BE2C (cell line): ENCODE data around the gene FAM83B.

Experiments
- DNase-seq: peaks from one replicate; pipeline ENCODE4 v3.0.0-alpha.2; 2020
- H3K27me3 ChIP-seq: fragments of 250-450 bp; sonication (Bioruptor Pico); 2 replicates; pipeline ENCODE4 v1.5.1; 2020; ENCODE audit warnings: mild to moderate bottlenecking
- H3K36me3 ChIP-seq: fragments of 250-450 bp; sonication (Bioruptor Pico); 2 replicates; pipeline ENCODE4 v1.5.1; 2020; ENCODE audit warnings: mild to moderate bottlenecking
- H3K4me1 ChIP-seq: fragments of 250-450 bp; sonication (Bioruptor Pico); 2 replicates; pipeline ENCODE4 v1.5.1; 2020
- H3K4me3 ChIP-seq: 2 replicates; pipeline ENCODE4 v1.5.1; 2011; ENCODE audit warnings: low read depth, low read length
- H3K9me3 ChIP-seq: fragments of 250-450 bp; sonication (Bioruptor Pico); 2 replicates; pipeline ENCODE4 v1.5.1; 2020
- CTCF ChIP-seq: IDR thresholded peaks from 2 replicates; pipeline ENCODE4 v1.5.1; 2012; ENCODE audit warnings: mild to moderate bottlenecking, low read depth, low read length

The FAM83B gene

GRCh38 chr6:54981647-54982046 is 135.1 kb downstream of the FAM83B start:
- no peak overlapping the region for H3K4me3 ChIP-seq
- H3K9me3 ChIP-seq, result no peaks in the 10 kb centered on the region
- TF ChIP-seq CTCF, result no peak
- no peaks in the 10 kb centered on the region for H3K27me3 ChIP-seq
- H3K36me3 ChIP-seq, result no peaks in the 10 kb centered on the region
- H3K4me1 ChIP-seq, result no peaks in the 10 kb centered on the region
- DNase-seq, result no peak

- Histone ChIP-seq H3K4me3 (no peak overlapping the region), H3K9me3 (no peaks in the 10 kb centered on the region), H3K36me3 (no peaks in the 10 kb centered on the region), H3K27me3 (no peaks in the 10 kb centered on the region), H3K4me1 (no peaks in the 10 kb centered on the region)
- DNase-seq, result no peak
- no peak for TF ChIP-seq CTCF
Measured at GRCh38 chr6:54987633-54988290, 141.2 kb downstream of the FAM83B start.

- no peak overlapping the region for H3K4me3 ChIP-seq
- no peak for TF ChIP-seq CTCF
- DNase-seq, result no peak
- no peaks in the 10 kb centered on the region for H3K27me3 ChIP-seq
- H3K4me1 ChIP-seq, result no peaks in the 10 kb centered on the region
- H3K36me3 ChIP-seq, result no peaks in the 10 kb centered on the region
- no peaks in the 10 kb centered on the region for H3K9me3 ChIP-seq
Measured at GRCh38 chr6:54988576-54988975, 142.0 kb downstream of the FAM83B start.

GRCh38 chr6:54990001-54990400 is 143.4 kb downstream of the FAM83B start:
- no peak for TF ChIP-seq CTCF
- DNase-seq, result no peak
- no peaks in the 10 kb centered on the region for H3K27me3 ChIP-seq
- H3K9me3 ChIP-seq, result no peaks in the 10 kb centered on the region
- H3K4me1 ChIP-seq, result no peaks in the 10 kb centered on the region
- H3K36me3 ChIP-seq, result no peaks in the 10 kb centered on the region
- H3K4me3 ChIP-seq, result no peak overlapping the region
